GM21526 (cell line): ENCODE results near the gene DGKH.
"Not testable (repeated sequence)": the region's sequence is repeated elsewhere in the genome, so short reads cannot be mapped to it uniquely, and the experiment has no call there.

Experiments used
- ATAC-seq: cut with Tn5 transposase; IDR thresholded peaks from one replicate; pipeline ENCODE4 v1.9.1; 2021; ENCODE audit warnings: moderate library complexity; ENCODE audit not compliant: unreplicated experiment, low FRiP score

Gene DGKH

DNA sequence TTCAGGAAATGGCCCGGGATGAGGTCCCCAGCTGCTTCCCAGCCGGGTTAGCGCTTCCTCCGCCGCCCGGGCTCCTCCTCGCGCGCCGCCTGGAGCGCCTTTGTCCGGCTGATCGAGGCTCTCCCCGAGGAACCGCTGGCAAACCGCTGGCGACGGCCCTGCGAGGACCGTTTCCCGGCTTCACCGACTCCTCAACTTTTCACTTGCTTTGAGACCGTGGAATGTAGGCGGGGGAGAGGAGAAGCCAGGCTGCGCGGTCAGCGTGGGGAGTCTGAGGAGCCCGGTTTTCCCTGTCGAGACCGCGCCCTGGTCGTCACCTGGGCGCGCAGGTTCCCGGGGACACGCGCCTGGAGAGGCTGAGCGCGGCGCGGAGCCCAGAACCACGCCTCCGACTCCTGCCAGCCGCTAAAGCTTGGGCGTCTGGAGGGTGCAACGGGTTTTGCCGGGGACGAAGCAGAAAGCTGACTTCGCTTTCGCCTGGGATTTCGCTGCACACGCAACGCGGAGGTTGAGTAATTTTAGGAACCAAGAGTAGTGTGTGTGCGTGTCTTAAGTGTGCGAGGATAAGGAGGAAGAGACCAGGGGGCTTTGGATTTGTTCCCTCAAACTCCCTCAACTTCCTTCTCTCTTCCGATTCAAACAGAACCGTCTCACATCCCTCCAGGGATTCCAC lies 7.3 kb upstream of the DGKH start:
- peak; percentile 12 for ATAC-seq

DNA sequence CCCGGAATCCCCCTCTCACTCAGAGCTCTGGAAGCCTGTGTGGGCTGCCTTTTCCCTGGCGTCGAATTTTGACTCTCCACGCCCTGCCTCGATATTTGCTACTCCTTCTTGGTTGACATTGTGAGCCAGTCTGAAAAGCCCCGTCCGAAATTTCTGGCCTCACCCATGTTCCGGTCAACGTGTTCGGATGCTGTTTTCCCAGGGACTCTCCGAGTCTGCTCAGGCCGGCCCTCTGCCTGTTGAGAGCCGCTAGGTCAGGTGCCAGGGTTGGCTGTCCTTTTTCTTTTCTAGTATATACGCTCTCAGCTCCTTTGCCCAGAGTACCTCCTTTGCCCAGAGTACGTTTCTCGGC lies 6.8 kb upstream of the DGKH start:
- no peak for ATAC-seq

DNA sequence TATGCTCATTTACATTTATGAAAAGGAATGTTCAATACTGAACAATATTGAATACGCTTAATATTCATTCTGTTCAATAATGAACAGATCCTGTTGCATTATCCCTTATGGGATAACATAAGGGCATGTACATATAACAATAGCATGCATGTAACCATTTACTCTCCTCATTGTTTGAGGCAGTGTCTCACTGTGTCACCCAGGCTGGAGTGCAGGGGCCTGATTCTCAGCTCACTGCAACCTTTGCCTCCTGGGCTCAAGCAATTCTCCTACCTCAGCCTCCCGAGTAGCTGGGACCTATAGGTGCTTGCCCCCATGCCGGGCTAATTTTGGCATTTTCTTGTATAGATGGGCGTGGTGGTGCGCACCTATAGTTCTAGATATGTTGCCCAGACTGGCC lies 4.8 kb upstream of the DGKH start:
- no peak for ATAC-seq

DNA sequence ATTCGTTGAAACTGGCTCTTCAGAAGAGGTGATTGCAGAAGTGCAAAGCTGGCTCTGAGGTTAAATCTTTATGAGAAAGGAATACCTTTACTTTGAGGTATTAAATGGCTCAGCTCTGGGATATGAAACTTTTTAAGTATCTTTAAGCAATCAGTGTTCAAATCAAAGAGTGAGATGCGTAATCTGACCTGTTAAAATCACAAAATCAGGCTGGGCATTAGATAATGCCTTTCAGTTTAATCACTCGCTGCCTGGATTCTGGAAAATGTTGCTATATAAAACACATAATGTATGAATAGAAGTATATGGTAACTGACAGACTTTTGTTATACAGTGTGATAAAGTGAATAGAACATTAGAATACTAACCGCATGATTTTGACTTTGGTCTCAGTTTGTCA lies 2.0 kb upstream of the DGKH start:
- no peak for ATAC-seq

DNA sequence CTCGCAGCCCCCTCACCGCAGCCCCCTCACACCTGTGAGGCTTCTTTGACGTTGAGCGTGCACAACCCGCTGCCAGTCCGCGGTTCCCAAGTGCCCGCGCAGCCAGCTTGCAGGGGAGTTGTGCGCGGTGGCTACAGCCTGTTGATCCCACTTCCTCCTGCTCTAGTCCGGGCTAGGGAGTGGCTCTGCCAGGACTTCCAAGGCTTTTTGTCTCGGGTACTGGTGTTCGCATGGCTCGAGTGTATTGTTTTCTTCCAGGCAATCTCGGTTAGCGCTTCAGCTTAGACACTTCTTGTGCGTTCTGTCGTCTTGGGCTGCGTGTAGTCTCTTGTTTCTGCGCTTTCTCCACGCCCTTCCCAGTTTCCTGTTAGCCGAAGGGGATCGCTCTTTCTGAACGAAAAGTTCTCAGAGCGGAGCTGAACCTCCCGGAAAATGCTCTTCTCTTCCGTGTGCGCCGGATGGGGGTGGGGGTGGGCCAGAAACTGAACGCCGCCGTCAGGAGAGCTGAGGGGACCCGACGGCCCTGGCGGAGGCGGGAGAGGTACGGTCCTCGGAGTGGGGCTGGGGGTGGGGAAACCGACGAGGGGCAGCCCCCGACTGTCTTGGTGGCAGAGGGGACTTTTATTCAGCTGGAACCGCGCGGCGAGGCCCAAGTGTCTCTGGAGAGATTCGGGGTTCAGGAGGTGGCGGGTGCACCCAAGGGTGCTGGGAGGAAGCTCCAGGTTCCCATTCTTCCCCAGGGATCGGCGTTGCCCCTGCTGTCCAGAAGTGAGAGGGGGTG lies 697 bp upstream of the DGKH start:
- no peak for ATAC-seq

DNA sequence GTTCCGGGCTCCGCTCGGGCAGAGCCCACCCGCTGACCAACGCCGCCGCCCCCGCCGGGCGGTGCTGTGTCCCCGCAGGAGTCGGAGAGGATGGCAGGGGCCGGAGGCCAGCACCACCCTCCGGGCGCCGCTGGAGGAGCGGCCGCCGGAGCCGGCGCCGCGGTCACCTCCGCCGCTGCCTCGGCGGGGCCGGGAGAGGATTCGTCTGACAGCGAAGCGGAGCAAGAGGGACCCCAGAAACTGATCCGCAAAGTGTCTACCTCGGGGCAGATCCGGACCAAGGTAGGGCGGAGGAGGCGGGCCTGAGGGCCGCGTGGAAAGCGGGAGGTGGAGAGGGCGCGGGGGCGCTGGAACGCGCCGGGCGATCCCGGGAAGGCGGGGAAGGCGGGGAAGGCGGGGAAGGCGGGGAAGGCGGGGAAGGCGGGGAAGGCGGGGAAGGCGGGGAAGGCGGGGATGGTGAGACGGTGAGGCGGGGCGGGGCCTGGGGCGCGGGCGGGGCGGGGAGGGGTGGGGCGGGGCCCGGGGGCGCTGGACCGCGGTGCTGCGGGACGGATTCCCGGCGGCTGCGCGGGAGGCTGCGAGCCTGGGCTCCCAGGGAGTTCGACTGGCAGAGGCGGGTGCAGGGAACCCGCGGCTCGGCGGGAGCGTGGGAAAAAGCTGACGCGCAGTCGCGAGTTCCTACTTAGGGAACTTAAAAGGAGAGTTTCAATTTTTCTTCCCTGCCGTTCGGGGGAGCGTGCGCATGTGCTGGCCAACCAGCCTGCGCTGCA lies 421 bp downstream of the DGKH start:
- ATAC-seq = no peak

DNA sequence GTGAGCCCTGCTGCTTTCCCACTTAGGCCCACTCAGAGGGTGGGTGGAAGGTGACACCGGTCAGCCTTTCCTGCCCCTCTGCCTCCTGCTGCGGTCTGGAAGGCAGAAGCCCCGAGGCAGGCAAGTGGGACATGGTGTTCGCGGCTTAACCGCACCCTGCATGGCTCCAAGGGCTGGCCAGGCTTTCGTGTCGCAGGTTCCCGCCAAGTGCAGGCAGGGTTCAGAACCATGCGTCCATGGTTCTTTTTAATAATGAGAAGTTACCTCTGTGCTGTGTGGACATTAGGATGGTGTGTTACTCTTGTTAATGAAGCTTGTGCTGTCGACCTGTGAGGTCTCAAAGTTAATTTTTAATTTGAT lies 986 bp downstream of the DGKH start:
- no peak for ATAC-seq

DNA sequence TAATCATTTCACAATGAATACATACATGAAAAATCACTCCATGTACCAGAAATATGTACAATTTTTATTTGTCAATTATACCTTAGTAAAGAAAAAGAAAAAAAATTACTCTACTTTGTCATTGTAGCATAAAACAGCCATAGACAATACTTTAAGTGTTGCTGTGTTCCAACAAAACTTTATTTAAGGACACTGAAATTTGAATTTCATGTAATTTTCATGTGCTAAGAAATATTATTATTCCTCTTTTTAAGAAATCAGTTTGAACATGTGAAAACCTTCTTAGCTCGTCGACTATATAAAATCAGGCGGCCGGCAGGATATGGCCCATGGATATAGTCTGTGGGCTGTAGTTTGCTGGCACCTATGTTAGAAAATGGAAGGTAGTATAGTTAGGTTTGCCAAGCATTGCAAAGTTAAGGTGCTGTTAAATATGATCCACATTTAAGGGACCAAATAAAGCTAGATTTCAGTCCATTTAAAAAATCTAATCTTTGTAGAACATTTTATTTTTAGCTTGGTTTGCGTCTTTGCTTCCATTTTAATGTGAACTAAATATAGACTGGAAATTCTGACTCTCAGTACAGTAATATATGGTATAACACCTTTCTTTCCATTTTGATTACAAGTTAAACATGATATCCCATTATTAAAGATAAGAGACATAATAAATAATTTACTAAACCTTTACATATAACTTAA lies 6.5 kb downstream of the DGKH start:
- ATAC-seq = no peak

DNA sequence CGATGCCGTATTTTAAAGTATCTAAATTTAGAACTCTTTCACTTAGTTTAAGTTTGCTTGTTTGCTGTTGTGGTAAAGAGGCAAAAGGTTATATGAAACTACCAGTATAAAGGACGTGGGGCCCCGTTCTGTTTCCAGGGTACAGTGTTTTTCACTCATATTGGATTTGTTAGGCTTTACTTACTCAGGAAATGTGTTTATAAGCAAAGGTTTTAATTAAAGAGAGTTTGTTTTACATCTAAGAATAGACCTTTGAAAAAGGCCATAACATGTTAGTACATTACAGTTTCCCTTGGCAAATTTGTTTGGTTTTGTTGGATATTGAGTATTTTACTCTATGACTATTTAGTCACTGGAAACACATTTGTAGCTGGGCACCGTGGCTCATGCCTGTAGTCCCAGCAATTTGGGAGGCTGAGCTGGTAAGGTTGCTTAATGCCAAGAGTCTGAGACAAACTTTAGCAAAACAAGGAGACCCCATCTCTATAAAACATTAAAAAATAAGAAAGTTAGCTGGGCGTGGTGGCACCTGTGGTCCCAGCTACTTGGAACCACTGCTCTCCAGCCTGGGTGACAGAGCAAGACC lies 7.1 kb downstream of the DGKH start:
- ATAC-seq = no peak

DNA sequence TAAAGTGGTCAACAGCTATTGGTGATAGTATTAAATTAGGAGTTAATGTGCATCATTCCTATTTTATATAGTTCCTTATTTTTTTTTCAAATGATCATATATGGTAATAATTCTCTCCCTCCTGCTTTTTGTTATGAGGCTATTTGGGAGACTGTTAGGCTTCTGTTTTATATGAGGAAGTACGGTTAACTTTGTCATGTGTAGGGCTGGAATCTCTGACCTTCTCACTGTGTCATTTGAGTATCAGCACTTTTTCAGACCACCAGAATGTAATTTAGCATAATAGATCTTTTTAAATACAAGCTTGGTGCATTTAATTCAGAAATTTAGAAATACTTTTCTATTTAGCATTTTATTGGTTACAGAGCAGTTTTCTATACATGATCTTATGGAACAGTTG lies 7.7 kb downstream of the DGKH start:
- no peak for ATAC-seq

DNA sequence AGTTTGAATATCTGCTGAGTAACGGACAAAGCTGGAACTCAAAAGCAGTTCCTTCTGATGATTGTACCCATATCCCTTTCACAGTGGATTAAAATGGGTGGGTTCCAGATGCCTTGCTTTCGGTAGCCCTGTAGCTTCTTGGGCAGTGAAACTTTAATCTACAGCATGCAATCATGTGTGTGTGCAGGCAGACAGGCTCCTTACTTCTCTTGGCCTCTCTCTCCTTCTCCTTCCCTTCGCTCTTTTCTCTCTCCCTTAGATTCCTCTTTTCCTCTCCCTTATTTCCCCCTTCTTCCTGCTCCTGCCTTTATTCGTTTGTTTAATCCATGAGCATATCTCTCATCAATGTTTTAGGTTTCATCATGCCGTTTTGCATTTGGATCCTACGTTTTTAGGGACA lies 8.1 kb downstream of the DGKH start:
- ATAC-seq = no peak

DNA sequence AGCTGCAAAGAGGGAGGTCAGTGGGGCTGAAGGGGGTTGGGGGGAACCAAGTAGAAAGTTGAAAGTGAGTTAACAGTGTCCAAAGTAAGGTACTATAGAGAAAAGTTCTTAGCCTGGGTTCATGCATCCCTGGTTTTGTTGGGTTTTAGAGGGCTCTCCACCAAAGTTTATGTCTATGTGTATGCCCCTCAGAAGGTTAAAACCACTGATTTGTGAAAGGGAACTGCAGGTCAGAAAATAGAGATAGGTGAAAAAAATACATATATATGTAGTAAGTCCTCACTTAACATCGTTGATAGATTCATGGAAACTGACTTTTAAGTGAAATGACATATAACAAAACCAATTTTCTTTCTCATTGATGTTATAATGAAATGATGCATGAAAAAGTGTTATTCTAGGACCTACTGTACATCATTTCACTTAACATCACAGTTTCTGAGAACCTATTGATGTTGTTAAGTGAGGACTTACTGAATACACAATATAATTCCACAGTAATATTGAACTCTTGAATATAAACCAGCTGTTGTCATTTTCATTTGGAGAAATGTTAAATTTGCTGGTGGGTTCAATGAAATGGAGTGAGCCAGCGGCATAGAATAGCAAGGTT lies 9.6 kb downstream of the DGKH start:
- no peak for ATAC-seq

DNA sequence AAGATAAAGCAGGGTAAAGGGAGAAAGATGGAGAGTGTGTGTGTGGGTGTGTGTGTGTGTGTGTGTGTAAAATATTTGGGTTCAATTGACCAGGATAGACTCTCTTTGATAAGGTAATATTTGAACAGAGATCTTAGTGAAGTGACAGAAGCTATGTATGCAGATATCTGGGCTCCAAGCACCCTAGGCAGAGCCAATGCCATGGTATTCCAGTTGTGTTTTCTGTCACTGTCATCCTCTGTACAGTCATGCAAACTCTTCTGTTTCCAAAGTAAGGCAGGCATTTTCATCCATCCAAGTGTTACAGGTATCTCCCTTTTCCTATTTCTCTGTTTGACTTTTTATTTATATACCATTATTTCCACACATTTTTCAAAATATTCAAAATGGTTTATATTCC lies 13.5 kb downstream of the DGKH start:
- no peak for ATAC-seq

DNA sequence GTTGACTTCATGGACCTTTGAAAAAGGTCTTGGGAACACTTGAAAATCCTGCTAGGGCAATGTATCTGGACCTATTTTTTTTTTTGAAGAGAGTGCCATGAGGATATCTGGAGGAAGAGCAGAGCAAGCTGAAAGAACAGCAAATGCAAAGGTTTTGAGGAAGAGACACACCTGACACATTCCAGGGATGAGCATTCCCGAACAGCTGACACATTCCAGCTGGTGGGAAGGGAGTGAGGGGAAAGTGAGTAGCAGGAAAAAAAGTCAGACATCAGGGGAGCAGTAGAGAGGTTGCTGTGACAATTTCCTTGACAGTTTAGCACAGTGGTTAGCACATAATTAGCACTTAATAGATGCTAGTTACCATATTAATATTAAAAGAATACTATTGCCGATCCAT lies 14.7 kb downstream of the DGKH start:
- ATAC-seq = no peak

DNA sequence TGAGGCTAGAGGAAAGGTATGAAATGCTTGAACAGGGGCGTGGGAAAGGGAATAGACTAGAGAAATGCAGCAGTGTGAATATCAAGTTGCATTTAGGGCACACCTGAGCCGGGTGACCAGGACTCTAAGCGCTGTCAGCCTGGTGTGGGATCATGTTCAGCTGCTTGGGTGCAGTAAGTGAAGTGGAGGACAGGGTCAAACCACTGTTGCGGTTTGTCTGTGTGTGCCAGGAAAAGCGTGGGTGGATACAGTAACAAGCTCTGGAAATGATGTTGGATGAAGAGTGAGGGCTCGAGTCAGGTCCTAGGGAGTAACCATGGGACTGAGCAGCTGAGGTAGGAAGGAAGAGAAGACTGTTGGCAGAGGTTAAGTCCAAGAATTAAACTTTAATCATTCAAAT lies 15.8 kb downstream of the DGKH start:
- ATAC-seq = no peak

DNA sequence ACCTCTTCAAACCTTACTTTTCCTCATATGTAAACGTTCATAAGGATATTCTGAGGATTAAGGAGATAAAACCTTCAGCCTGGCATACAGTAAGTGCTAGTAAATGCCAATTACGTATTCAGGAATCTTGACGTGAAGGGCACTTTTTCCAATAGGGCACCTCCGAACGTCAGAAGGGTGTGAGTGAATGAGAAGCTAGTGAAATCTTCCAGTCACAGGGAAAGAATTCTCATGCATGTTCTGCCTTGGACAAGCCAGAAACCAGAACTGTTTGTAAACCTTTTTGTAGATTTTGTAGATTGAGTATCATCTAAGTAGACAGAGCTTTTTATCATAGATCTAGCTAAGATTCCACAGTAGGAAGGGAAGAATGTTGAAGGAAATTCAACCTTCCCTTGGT lies 16.5 kb downstream of the DGKH start:
- ATAC-seq = no peak

DNA sequence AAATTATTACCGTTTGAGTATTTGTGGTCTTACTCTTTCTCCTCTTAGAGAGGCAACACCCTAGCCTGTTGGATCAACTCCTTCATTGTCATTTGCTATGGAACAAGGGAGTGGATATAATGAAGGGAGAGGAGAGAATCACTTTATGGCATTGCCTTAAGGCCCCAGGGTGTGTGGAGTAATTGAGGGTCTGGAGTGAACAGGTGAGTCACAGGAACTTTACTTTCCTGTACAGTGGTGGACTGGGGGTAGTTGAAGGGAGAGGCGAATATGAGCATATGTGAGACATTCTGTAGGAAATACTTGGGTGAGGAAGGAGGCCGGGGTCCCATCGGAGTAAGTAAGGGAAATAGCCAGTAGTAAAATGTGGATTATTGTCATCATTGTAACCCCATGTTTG lies 17.0 kb downstream of the DGKH start:
- ATAC-seq = no peak

DNA sequence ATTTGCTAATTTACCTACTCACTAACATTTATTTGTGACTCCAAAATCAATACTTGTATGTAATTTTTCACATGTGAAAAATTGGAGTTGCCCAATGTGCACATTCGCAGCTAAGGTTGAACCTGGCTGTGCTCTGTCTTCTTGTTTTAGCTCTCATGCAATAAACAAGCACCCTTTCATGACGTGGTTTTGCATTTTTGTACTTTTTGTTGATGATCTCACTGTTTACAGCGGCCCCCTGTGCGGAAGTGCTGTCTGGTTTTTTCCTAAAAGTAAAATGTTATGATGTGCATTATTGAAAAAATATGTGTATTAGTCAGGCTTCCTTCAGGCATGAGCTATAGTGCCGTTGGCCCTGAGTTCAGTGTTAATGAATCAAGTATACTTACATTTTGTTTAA lies 18.1 kb downstream of the DGKH start:
- no peak for ATAC-seq

DNA sequence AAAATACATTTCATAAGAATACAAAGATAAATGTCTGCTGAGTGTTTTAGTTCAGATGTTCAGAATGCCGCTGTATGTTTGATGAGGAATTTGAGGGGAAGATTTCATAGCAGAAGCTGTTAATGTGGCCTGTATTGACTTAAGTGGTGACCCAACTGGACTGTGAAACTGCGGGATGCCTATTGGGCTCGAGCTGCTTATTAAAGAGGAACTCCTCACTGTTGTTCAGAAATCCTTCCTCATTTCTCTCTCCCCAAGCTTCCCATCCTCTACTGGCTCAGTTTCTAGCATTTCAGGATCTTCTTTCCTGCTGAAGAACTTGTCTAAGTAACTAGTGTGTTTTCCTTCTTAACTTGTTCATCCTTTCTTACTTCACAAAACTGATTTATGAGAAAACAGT lies 20.4 kb downstream of the DGKH start:
- no peak for ATAC-seq

DNA sequence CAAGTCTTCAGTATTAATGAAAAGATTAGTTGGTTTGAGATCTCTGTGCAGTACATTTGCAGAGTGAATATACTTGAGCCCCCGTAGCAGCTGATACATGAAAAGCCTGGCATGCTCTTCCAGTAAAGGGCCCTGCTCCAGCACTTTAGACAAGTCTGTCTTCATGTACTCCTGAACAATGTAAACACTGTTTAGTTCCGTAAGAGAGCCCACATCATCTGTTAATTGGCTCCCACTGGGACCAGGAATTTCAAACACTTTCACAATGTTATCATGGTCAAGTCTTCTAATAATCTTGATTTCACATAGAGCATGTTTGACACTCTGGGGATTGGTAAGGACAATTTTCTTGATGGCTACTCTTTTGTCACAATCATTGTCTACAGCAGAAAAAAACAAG lies 22.2 kb downstream of the DGKH start:
- ATAC-seq = not testable (repeated sequence)
